GM18505 (cell line): ENCODE measurements around the gene SSH2.
"Not testable (repeated sequence)": the region's sequence is repeated elsewhere in the genome, so short reads cannot be mapped to it uniquely, and the experiment has no call there.

Experiments used
- ATAC-seq: cut with Tn5 transposase; IDR thresholded peaks from one replicate; pipeline ENCODE4 v1.9.1; 2021; ENCODE audit not compliant: unreplicated experiment
- POLR2A ChIP-seq: IDR thresholded peaks from 4 replicates; pipeline ENCODE4 v1.6.1; 2011; ENCODE audit warnings: borderline replicate concordance; ENCODE audit not compliant: insufficient read depth, insufficient read length; ENCODE audit errors: extremely low read depth

Gene SSH2

DNA sequence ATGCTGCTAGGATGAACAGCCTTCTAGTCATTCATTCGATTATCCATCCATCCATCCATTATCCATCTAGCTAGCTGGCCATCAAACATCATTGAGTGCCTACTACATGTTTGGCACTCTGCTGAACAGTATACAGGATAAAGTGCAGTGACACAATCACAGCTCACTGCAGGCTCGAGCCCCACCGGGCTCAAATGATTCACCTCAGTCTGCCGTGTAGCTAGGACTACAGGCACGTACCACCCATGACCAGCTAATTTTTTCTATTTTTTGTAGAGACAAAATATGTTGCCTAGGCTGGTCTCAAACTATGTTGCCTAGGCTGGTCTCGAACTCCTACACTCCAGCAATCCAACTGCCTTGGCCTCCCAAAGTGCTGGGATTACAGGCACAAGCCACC lies 50.0 kb downstream of the SSH2 start:
- no peak for TF ChIP-seq POLR2A
- ATAC-seq = no peak

- TF ChIP-seq POLR2A = no peak
- ATAC-seq = no peak
Observed at GRCh38 chr17:29874931-29875596, 55.0 kb downstream of the SSH2 start.

DNA sequence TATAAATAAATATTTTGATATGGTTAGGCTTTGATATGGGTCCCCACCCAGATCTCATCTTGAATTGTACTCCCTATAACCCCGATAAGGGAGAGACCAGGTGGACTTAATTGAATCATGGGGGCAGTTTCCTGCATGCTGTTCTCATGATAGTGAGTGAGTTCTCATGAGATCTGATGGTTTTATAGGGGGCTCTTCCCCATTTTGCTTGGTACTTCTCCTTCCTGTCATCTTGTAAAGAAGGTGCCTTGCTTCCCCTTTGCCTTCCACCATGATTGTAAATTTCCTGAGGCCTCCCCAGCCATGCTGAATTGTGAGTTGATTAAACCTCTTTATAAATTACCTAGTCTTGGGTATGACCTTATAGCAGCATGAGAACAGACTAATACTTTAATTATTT lies 55.7 kb downstream of the SSH2 start:
- ATAC-seq = not testable (repeated sequence)

DNA sequence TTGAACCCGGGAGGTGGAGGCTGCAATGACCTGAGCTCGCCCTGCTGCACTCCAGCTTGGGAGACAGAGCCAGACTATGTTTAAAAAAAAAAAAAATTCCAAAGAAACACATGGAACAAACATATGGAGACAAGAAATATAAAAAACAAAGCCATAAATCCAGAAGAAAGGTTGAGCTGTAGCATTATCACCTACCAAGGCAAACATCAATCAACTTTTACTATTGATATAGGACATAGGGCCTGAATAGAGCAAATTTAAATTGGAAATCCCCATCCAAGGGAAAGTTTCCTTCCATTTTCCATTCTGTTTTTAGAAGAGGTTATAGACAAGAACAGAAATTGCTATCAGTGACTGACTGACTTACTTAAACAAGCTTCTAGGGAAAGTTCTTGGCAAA lies 56.6 kb downstream of the SSH2 start:
- ATAC-seq = no peak
- TF ChIP-seq POLR2A = no peak

DNA sequence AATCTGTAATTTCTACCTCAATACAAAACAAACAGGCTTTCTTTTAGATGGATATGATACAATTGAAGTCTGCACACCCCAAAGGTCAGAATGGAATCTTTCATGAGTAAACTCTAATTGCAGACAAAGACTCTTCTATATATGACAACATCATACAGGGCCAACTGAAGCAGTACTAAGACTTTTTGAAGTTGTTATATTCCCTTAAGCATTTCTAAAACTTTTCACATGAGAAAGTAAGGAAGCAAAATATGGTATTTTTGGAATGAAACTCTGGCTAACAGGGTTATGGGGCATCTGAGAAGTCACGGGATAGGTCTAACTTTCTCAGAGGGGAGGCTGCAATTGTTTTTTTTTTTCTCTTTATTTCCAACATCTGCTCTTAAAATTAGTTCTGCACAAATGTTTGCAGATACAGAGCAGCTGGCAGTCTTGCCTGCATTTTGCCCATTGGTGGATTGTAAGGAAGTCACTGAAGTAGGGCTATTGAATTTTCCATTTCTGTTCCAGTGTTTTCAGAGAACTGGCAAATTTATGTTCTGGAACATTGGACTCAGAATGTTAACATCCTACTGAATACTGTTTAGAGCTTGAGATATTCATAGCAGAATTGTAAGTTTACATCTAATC lies 59.1 kb downstream of the SSH2 start:
- TF ChIP-seq POLR2A = no peak
- no peak for ATAC-seq

- no peak for ATAC-seq
- TF ChIP-seq POLR2A = no peak
Observed at GRCh38 chr17:29867643-29868181, 62.3 kb downstream of the SSH2 start.

DNA sequence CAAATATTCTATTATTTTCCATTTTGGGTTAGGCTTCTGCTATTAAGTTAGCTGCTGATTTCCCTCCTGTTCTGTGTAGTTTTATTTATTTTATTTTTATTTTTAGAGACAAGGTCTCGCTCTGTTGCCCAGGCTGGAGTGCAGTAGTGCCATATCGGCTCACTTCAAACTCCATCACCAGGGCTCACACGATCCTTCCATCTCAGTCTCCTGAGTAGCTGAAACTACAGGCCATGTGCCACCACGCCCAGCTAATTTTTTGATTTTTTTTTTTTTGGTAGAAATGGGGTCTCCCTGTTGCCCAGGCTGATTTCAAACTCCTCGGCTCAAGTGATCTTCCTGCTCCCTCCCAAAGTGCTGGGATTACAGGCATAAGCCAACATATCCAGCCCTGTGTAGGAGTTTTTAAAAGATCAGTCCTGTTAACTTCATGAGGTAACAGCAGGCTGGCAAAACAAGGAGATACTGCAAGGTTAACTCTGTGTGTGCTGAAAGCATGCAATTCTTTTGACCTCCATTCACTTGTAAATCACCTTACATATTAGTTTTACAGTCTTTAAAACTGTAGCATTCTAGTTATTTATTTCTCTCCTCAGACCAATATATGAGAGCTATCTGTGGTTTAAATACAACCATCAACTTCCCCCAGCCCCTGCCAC lies 63.2 kb downstream of the SSH2 start:
- TF ChIP-seq POLR2A = no peak
- no peak for ATAC-seq

GRCh38 chr17:29864615-29865014 lies 65.4 kb downstream of the SSH2 start:
- TF ChIP-seq POLR2A = no peak
- no peak for ATAC-seq

DNA sequence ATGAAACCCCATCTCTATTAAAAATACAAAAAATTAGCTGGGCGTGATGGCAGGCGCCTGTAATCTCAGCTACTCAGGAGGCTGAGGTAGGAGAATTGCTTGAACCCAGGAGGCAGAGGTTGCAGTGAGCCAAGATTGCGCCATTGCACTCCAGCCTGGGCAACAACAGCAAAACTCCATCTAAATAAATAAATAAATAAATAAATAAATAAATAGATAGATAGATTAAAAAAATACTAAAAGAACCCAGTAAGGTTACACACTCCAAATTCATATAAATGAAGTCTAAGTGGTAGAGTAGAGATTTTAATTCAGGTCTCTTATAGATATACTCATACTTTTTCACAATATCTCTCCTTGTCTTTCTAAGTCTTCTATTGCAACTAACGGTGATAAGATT lies 65.9 kb downstream of the SSH2 start:
- ATAC-seq = not testable (repeated sequence)

GRCh38 chr17:29862951-29863350 lies 67.1 kb downstream of the SSH2 start:
- no peak for TF ChIP-seq POLR2A
- no peak for ATAC-seq

DNA sequence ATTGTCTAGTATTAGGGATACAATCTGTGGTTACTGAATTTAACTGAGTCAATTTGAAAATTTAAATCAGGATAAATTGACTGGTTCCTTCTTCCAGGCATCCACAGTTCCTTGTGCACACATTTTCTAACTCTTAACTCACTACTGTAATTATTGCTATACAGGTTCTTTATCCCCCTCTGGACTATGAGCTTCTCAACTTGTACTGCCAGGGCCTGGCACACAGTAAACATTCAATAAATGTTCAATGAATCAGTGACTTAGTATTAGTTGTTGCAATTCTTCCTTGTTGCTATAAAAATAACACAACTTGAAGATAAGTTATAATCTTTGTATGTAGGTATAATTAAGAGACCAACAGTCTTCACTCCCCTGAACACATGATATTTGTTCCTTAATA lies 67.9 kb downstream of the SSH2 start:
- ATAC-seq = no peak
- no peak for TF ChIP-seq POLR2A

- not testable (repeated sequence) for ATAC-seq
Observed at GRCh38 chr17:29859445-29859844, 70.6 kb downstream of the SSH2 start.

DNA sequence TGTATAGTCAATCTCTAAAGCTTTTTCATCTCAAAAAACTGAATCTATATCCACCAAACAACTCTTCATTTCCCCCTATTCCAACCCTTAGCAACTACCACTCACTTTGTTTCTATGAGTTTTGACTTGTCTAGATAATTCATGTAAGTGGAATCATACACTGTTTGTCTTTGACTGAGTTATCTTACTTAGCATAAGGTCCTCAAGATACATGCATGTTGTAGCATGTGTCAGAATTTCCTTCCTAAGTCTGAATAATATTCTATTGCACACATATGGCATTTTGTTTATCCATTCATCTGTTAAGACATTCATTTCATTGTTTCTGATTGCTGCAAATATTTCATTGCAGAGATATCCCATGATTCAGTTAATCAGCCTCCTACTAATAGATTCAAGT lies 72.2 kb downstream of the SSH2 start:
- no peak for ATAC-seq
- no peak for TF ChIP-seq POLR2A

- ATAC-seq = not testable (repeated sequence)
Observed at GRCh38 chr17:29857105-29857504, 72.9 kb downstream of the SSH2 start.
